NCI-H1417 treated with DMSO at 0.1 percent for 48 hours (cell line): ENCODE data around the gene RP2.

Experiments used
- DNase-seq: peaks from one replicate; lab custom pipeline; 2025; lab: John Stamatoyannopoulos, UW

The RP2 gene

GRCh38 chrX:46844913-46845312 lies 8.1 kb downstream of the RP2 start:
- no peak for DNase-seq

DNA sequence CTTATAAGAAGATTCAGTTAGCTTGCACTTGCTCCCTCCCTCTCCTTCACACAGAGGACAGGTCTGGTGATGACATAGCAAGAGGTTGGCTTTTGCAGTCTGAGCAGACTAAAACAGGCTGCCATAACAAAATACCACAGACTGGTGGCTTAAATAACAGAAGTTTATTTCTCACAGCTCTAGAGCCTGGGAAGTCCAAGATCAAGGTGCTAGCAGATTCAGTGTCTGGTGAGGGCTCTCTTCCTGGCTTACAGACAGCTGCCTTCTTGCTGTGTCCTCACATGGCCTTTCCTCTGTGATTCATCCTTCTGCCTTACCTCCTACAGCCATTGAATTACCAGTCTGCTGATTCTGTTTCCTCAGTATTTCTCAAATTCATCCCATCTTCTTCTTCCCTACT lies 13.1 kb downstream of the RP2 start:
- DNase-seq, result no peak

DNA sequence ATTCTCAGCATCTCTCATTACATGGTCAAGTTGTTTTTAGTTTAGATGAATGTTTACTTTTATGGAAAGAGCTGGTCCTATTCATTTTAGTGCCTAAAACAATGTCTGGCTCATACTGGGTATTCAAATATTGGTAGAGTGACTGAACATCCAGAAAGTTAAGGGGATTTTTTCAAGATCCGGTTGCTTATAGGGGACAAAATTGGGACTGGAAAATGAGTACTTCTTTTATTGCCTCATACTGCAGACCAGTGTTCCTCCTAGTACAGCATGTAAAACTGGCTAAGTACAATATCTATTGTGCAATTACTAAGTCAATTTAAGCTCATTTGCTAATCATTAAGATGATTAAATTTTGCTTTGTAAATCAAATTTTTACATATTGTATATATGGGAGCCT lies 13.9 kb downstream of the RP2 start:
- DNase-seq, result no peak

- no peak for DNase-seq
Observed at GRCh38 chrX:46856483-46856882, 19.6 kb downstream of the RP2 start.

DNA sequence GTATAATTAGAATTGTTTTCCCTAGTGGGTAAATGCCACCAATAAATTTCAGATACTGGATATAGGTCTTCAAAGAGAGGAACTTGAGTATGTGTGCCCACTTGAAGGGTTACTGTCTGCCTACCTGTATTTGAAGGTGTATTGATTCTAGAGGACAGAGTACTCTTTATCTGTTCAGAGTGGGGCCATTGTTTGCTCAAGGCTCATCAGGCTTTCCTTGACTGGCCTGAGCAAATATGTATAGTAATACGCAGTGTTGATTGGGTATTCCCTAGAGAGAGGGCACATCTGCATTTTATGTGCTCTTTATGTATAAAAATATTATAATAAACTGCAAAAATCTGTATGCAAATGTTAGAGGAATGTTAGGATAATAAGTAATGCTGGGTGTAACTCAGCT lies 23.7 kb downstream of the RP2 start:
- no peak for DNase-seq

DNA sequence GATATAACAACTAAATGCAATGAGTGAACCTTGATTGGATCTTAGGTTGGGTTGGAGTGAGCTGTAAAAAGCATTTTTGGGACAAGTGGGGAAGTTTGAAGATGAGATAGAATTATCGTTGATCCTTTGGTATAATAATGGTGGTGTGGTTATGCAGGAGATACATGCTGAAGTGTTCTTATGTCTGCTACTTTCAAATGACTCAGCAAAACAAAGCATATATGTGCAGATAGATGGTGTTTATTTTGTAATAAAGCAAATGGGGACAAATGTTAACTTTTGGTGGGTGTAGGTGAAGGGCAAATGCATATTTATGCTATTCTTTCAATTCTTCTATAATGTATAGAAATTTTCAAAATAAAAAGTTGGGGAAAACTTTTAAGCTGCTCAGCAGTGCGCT lies 26.2 kb downstream of the RP2 start:
- no peak for DNase-seq

- no peak for DNase-seq
Observed at GRCh38 chrX:46864606-46865005, 27.8 kb downstream of the RP2 start.

DNA sequence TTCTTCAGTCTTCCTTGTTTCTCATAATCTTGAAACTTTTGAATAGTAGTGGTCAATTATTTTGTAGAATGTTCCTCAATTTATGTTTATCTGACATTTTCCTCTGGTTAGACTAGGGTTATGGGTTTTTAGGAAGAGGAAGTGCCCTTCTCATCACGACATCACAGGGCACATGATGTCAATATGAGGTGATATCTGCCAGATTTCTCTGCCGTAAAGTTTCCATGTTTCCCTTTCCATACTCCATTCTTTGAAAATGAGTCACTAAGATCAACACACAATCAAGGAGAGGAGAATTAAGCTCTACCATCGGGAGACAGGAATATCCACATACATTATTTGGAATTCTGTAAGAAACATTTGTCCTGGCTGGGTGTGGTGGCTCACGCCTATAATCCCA lies 28.4 kb downstream of the RP2 start:
- no peak for DNase-seq

- DNase-seq, result no peak
Observed at GRCh38 chrX:46866726-46867125, 29.9 kb downstream of the RP2 start.

DNA sequence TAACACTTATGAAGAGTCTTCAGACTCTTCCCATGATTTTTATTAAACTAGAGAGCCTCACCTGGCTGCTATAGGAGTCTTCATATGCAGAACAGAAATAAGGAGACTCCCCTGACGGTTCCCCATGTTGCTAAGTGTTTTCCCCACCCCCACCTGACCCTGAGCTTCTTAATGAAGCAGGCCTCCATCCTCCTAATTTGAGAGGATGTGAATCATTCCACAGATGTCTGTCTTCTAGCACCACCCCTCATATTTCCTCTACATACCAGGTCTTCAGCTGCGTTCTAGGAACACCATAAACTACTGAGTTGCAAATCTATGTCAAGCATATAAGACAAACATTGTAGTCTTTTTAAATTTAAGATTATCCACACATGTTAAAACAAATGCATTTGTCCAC lies 36.9 kb downstream of the RP2 start:
- DNase-seq, result no peak

DNA sequence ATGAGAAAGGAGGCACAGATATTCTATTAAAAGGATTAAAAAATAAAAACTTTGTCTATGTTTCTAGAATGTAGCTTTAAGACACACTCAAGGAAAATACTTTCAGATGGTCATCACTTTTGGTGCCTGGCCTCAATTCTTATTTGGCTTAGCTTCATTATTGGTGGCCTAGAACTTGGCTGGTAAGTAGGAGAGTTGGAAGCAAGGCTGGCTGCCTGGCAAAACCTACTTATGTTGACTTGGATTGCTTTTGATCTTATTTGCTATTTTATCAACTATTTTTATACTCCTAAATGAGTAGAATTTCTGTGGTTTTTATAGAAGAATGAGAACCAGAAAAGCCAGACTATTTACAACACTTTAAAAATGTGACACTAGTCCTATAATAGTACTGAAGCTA lies 40.1 kb downstream of the RP2 start:
- no peak for DNase-seq

DNA sequence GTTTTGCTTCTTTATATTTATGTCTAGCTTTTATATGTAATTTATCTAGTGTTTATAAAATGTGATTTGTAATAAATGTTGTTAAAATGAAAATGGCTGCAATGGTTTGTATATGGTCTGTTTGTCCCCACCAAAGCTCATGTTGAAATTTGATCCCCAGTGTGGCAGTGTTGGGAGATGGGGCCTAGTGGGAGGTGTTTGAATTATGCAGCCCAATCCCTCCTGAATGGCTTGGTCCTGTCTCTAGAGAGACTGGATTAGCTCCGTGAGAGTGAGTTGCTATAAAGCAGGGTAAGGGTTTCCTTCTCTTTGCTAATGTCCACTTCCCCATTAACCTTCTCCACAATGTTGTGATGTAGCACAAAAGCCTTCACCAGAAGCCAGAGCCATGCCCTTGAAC lies 45.4 kb downstream of the RP2 start:
- DNase-seq, result no peak

GRCh38 chrX:46884799-46885198 lies 48.0 kb downstream of the RP2 start:
- no peak for DNase-seq

DNA sequence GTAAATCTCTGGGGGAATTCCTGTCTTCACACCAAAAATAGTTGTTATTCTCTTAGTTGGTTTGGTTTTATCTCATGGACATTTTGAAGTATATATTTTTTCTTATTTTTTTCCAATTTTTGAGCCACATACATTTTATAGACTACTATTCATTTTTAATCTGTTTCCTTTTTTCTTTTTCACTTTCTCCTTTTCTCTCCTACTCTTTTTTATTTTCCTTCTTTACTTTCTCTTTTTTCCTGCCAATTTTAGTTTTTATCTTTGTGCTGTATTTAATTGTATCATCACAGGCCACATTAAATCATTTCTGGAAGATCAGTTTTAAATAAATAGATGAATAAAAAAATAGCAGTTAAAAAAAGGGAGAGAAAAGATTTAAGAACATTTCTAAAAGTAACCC lies 61.4 kb downstream of the RP2 start:
- no peak for DNase-seq

DNA sequence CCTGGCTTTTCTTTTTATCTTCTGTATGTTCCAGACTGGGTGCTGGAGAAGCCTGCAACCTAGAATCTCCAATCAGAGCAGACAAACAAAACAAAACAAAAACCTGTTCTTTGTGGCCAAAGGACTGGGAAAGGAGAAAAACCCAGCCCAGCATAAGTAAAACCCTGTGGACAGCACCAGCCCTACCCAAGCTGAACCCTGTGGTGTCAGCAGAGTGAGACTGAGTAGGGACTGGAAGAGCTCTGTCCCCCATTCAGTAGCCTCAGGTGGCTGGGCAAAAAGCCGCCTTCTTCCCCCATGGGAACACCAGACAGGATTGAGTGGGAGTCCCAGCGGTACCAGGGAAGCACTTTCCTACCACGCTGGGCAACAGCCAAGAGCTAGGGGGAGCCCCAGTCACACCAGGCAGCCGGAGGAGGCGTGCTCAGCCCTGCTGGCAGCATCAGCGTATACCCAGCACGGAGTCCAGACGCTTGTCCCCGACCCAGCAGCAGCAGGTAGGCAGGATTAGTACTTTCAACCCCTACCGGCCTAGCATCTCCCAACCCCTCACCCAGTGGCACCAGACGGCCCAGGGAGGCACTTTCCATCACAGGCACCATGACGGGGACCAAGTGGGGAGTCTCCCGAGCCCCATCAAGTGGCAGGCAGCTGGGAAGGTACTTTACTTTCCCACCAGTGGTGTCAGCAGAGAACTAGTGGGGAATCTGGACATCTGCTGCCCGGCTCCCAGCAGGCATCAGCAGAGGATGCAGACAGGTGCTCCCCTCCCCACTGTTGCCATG lies 66.8 kb downstream of the RP2 start:
- peak; percentile 74 for DNase-seq

DNA sequence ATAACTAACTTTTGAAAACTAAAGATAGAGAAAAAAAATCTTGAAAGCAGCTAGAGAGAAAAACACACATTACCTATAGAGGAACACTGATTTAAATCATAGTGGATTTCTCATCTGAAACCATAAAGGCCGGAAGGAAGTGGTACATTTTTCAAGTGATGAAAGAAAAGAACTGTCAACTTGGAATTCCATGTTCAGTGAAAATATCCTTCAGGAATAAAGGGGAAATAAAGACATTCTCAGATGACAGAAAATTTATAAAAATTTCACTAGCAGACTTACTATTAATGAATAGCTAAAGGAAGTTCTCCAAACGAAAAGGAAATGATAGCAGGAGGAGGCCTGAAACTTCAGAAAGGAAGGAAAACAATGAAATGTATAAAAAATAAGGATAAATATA lies 67.8 kb downstream of the RP2 start:
- DNase-seq, result no peak

GRCh38 chrX:46910415-46910814 lies 73.6 kb downstream of the RP2 start:
- DNase-seq, result no peak

DNA sequence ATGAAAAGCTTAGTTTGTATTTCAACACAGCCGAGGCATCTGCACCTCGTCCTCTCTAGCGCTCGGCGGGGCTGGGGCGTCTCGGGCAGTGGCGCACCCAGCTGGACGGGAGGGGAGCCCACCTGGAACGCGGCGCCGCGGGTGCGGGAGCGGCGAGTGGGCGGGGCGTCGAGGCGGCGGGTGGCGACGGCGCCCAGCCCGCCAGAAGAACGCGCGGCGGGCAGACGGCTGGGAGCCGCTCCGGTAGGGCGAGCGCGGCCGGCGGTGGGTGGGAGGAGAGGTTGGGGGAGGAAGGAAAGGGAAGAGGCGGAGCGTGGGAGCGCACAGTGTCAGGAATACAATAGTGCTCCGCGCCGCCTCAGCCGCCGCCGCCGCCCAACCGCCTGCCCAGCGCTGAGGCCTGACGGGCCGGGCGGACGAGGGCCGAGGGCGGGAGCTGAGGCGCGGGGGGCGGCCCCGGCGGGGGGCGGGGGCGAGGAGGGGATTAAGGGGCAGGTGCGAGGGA lies 75.3 kb downstream of the RP2 start, which contains the start of gene JADE3:
Gene JADE3 (plus strand): TSS at position 324 of the 505 bp plus-strand sequence. CDS start 72,474 bp downstream, outside the sequence.
- peak; percentile 67 for DNase-seq

GRCh38 chrX:46912603-46913491 lies 76.0 kb downstream of the RP2 start:
- no peak for DNase-seq

GRCh38 chrX:46913667-46914066 lies 76.8 kb downstream of the RP2 start:
- DNase-seq, result no peak

DNA sequence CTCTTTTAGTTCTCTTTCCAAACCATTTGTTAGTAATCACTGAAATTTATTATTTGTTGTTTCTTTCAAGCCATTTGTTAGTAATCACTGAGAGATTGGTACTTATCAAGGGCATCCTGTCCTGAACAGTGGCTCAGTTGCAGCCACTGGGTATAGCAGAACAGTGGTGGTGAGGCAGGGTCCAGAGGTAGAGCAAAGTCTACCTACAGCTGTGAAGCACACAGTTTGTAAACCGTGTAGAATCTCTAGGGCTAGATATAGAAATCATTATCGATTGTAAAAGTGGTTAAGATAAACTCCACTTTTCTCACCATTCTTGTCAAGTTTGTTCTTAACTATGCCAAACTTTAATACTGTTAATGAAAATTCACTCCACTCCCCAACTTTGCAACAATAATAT lies 79.4 kb downstream of the RP2 start:
- no peak for DNase-seq

- no peak for DNase-seq
Observed at GRCh38 chrX:46917622-46918021, 80.8 kb downstream of the RP2 start.

GRCh38 chrX:46918434-46918833 lies 81.6 kb downstream of the RP2 start:
- DNase-seq, result no peak
